Right atrium auricular region (tissue), 2 donors: ENCODE measurements around the gene TMEM117. TPM values are rescaled to one million over a fixed set of nuclear protein-coding genes. Genes with fewer than 3 reads are reported as not detected.

Experiments
- DNase-seq: peaks from one replicate; pipeline ENCODE4 v3.0.0-alpha.2; 2019; ENCODE audit warnings: low spot score
- H3K27ac ChIP-seq, 2 donors: fragments of 200-600 bp; sonication (generic); 1 replicate in 1 of 2; 2 replicates in 1 of 2; pipeline ENCODE4 v1.5.1; 2016 to 2019
- H3K27me3 ChIP-seq, 2 donors: fragments of 200-600 bp; sonication (generic); one replicate each; pipeline versions ENCODE4 v1.5.1 to v1.6.0; 2017 to 2019
- H3K36me3 ChIP-seq: fragments of 200-600 bp; sonication (generic); one replicate; pipeline ENCODE4 v1.5.1; 2016
- H3K4me1 ChIP-seq, 2 donors: fragments of 200-600 bp; sonication (generic); one replicate each; pipeline versions ENCODE4 v1.5.1 to v1.6.0; 2017 to 2019
- H3K4me3 ChIP-seq, 2 donors: fragments of 200-600 bp; sonication (generic); 1 replicate in 1 of 2; 2 replicates in 1 of 2; pipeline ENCODE4 v1.5.1; 2017 to 2019; ENCODE audit warnings: mild to moderate bottlenecking in 1 of 2, moderate library complexity in 1 of 2
- H3K9me3 ChIP-seq, 2 donors: fragments of 200-600 bp; sonication (generic); one replicate each; pipeline ENCODE4 v1.5.1; 2019
- total RNA-seq, 2 donors: library from RNA; depleted of rRNA; stranded (reverse); fragments of >200 nt; gene quantifications; one replicate each; pipeline ENCODE4 v1.1.0, GENCODE V29; 2016
- TF ChIP-seq, protein P1 (sequence below), 2 donors: fragments of 200-600 bp; sonication (generic); IDR thresholded peaks; one replicate each; pipeline ENCODE4 v1.5.1; 2019; ENCODE audit warnings: antibody characterized with exemption in 2 of 2

The TMEM117 gene
- total RNA-seq, 2 donors from 2014 or later: 10.8 to 24.1 TPM

DNA sequence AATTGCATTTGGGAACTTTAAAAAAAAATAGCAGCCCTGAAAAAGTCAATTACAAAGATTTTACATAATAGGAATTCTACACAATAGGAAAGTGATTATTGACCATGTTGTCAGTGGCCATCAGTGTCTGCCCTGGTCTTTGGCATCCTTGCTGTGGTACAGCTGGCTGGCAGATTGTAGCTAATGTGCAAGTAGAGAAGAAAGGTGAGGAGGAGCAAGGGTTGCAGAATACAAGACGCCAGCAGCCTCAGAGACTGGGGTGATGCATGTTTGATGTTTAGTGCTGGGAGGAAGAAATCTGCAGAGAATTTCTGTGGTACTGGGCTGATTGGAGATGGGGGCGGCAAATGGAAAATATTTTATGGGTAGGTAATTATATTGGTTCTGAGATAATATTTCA is 322.9 kb downstream of the TMEM117 start:
- H3K27ac ChIP-seq: no peak overlapping the region
- no peaks in the 10 kb centered on the region for H3K9me3 ChIP-seq
- H3K4me3 ChIP-seq: no peak overlapping the region
- H3K27me3 ChIP-seq: no peaks in the 10 kb centered on the region
- TF ChIP-seq, protein P1, sequence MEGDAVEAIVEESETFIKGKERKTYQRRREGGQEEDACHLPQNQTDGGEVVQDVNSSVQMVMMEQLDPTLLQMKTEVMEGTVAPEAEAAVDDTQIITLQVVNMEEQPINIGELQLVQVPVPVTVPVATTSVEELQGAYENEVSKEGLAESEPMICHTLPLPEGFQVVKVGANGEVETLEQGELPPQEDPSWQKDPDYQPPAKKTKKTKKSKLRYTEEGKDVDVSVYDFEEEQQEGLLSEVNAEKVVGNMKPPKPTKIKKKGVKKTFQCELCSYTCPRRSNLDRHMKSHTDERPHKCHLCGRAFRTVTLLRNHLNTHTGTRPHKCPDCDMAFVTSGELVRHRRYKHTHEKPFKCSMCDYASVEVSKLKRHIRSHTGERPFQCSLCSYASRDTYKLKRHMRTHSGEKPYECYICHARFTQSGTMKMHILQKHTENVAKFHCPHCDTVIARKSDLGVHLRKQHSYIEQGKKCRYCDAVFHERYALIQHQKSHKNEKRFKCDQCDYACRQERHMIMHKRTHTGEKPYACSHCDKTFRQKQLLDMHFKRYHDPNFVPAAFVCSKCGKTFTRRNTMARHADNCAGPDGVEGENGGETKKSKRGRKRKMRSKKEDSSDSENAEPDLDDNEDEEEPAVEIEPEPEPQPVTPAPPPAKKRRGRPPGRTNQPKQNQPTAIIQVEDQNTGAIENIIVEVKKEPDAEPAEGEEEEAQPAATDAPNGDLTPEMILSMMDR (IDR thresholded peaks at IDR 0.05): no peak
- peaks cover 0 to 10% of the 10 kb centered on the region in 2 donors for H3K4me1 ChIP-seq
- no peak for DNase-seq
- no peaks in the 10 kb centered on the region for H3K36me3 ChIP-seq

DNA sequence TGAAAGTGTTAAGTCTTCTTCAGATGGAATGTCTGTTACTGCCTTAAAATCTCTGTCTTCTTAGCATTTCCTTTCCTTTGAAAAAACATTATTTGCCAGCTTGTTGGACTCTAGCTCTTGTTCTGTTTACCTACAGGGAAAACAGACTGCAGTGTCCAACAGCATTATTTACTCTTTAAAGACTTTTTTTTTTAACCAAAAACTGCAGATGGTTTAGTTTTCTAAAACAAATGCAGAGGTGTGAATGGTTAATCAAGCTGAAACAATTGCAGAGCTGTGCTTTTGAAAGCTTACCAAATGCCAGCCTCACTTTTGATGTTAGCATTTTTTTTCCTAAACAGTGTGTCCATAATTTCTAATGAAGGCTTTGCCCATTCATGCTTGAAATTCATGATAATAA is 323.3 kb downstream of the TMEM117 start:
- H3K27ac ChIP-seq: no peak overlapping the region
- H3K27me3 ChIP-seq: no peaks in the 10 kb centered on the region
- DNase-seq: no peak
- no peaks in the 10 kb centered on the region for H3K9me3 ChIP-seq
- TF ChIP-seq, protein P1 (IDR thresholded peaks at IDR 0.05): no peak
- H3K4me3 ChIP-seq: no peak overlapping the region
- H3K4me1 ChIP-seq: peaks cover 0 to 10% of the 10 kb centered on the region in 2 donors
- no peaks in the 10 kb centered on the region for H3K36me3 ChIP-seq

DNA sequence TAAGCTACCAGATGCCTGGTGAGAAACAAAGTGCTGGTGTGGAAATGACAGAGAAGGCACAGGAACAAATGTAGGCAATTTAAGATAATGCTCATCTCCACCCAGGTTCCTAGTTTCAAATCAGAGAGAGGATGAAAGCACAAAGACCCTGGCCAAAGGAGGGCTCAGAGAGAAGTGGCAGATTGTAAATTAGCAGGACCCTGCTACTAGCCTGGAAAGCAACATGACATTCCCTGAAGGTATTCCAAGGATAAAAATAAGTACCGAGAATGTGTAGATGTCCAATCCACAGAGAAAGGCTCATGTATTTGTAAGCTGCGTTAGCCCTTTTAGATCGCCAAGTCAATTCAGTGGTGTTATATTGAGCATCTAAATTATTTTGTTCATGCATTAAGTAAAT is 324.0 kb downstream of the TMEM117 start:
- Histone ChIP-seq H3K27ac (no peak overlapping the region), H3K27me3 (no peaks in the 10 kb centered on the region), H3K4me3 (no peak overlapping the region), H3K9me3 (no peaks in the 10 kb centered on the region), H3K4me1 (peaks cover 0 to 10% of the 10 kb centered on the region in 2 donors), H3K36me3 (no peaks in the 10 kb centered on the region)
- DNase-seq: no peak
- TF ChIP-seq, protein P1 (IDR thresholded peaks at IDR 0.05): no peak

DNA sequence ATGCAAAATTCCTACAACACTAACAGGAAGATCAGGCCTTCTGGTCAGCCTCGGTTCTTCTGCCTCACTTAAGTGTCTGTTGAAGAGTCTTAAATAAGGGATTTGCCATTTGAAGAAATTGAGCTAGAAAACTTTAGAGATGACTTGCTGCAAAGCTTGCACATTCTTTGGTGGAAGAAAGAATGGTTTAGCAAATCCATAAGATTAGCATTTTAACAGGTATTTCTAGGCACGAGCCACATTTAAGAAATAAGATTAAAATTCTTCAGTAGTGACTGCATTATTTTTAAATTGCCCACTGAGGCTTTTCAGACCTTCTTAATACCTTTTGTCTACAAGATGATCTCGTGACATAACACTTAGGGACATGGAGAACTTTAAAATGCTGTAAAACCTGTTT is 327.1 kb downstream of the TMEM117 start:
- Histone ChIP-seq H3K27ac (no peak overlapping the region), H3K36me3 (no peaks in the 10 kb centered on the region), H3K4me1 (no peaks in the 10 kb centered on the region), H3K27me3 (no peaks in the 10 kb centered on the region), H3K9me3 (no peaks in the 10 kb centered on the region), H3K4me3 (no peak overlapping the region)
- TF ChIP-seq, protein P1 (IDR thresholded peaks at IDR 0.05): no peak
- DNase-seq: no peak

DNA sequence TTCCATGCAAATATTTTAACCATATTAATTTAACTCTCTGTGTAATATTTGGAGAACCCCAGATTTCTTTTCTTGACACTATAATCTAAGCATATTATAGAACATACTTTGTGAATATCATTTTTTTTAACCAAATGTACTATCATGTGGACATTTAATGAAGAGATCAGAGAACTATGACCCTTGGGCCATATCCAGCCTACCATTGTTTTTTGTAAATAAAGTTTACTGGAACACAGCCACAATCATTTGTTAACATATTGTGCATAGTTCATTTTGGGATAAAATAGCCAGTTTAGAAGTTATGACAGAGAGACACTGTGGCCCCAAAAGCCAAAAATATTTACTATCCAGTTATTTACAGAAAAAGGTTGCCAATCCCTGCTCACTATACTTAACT is 338.2 kb downstream of the TMEM117 start:
- Histone ChIP-seq H3K4me3 (no peak overlapping the region), H3K4me1 (no peaks in the 10 kb centered on the region), H3K27ac (no peak overlapping the region), H3K9me3 (no peaks in the 10 kb centered on the region), H3K27me3 (no peaks in the 10 kb centered on the region), H3K36me3 (no peaks in the 10 kb centered on the region)
- no peak for DNase-seq
- TF ChIP-seq, protein P1 (IDR thresholded peaks at IDR 0.05): no peak

DNA sequence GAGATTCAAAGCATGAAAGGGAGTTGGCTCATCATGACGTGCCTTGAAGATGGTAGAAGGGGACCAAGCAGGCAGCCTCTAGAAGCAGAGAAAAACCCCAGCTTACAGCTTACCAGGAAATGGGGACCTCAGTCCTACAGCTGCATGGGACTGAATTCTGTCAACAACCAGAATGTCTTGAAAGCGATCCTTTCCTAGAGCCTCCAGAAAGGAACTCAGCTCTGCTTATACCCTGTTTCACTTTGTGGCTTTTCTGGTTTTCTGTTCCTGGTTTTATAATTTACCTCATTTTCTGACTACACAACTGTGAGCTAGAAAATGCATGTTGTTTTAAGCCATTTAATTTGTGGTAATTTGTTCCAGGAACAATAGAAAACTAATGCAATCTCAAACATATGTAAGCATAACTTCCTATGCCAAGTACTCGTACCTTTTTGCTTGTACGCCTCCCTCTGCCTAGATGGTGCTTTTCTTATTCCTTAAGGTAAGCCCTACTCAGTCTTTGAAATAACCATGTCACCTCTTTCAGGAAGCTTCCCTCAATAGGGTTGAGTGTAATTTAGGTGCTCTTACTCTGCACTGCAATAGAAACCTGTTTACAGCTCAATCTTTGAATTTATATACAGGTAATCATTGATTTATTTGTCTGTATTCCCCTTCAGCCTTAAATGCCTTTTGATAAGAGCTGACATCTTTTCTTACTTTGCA is 348.8 kb downstream of the TMEM117 start:
- TF ChIP-seq, protein P1 (IDR thresholded peaks at IDR 0.05): no peak
- Histone ChIP-seq H3K9me3 (no peaks in the 10 kb centered on the region), H3K36me3 (no peaks in the 10 kb centered on the region), H3K4me3 (no peak overlapping the region), H3K27ac (no peak overlapping the region), H3K27me3 (no peaks in the 10 kb centered on the region), H3K4me1 (no peaks in the 10 kb centered on the region)
- DNase-seq: no peak
